H1 (cell line): ENCODE data around the gene DNAJC17. TPM values are rescaled to one million over a fixed set of nuclear protein-coding genes. Genes with fewer than 3 reads are reported as not detected.

Source experiments
- CTCF ChIA-PET: fragments of 300-600 bp; sonication (Branson Sonifier 250); formaldehyde crosslinking; loops from one replicate; lab custom pipeline; 2021; ENCODE audit not compliant: partially characterized antibody; lab: Charles Lee
- POLR2A ChIA-PET: fragments of 300-600 bp; sonication (Branson Sonifier 250); formaldehyde crosslinking; loops from one replicate; lab custom pipeline; 2021; ENCODE audit warnings: inconsistent platforms; ENCODE audit not compliant: partially characterized antibody; lab: Charles Lee
- DNase-seq, 2 experiments: peaks; one replicate each; pipeline versions ENCODE4 v3.0.0 to v3.0.0-alpha.2; 2010 to 2022; ENCODE audit warnings: low spot score in 2 of 2, low read depth in 1 of 2, mixed read lengths in 1 of 2
- FAIRE-seq: peaks from 2 replicates; lab custom pipeline; 2011; peaks lifted over from hg19 to GRCh38; lab: Jason Lieb, UNC
- H2AFZ ChIP-seq: 2 replicates; pipeline ENCODE4 v1.8.1; 2012; ENCODE audit warnings: low read length, inconsistent platforms
- H2AK5ac ChIP-seq: 2 replicates; pipeline ENCODE4 v1.6.1; 2013; ENCODE audit warnings: low read depth, low read length
- H2BK120ac ChIP-seq: replicated peaks from 2 replicates; pipeline ENCODE3; 2013; ENCODE audit warnings: low read depth, low read length, inconsistent platforms
- H2BK12ac ChIP-seq: 2 replicates; pipeline ENCODE4 v1.6.1; 2013; ENCODE audit warnings: low read depth, low read length
- H2BK15ac ChIP-seq: 2 replicates; pipeline ENCODE4 v1.6.1; 2013; ENCODE audit warnings: low read length
- H2BK20ac ChIP-seq: 2 replicates; pipeline ENCODE4 v1.6.1; 2013; ENCODE audit warnings: low read length
- H2BK5ac ChIP-seq: 2 replicates; pipeline ENCODE4 v1.6.1; 2013; ENCODE audit warnings: low read depth, low read length
- H3K14ac ChIP-seq: 2 replicates; pipeline ENCODE4 v1.6.1; 2013; ENCODE audit warnings: inconsistent platforms; ENCODE audit not compliant: insufficient read length
- H3K18ac ChIP-seq: 2 replicates; pipeline ENCODE4 v1.6.1; 2013; ENCODE audit warnings: low read length; ENCODE audit errors: extremely low read depth
- H3K23ac ChIP-seq: 2 replicates; pipeline ENCODE4 v1.6.1; 2013; ENCODE audit warnings: inconsistent platforms; ENCODE audit not compliant: insufficient read length
- H3K23me2 ChIP-seq: 2 replicates; pipeline ENCODE4 v1.6.1; 2013; ENCODE audit warnings: low read depth, low read length
- H3K27ac ChIP-seq: 2 replicates; pipeline ENCODE4 v1.6.1; 2011; ENCODE audit warnings: low read depth, low read length, inconsistent platforms
- H3K27me3 ChIP-seq, 4 experiments: replicated peaks in 1 of 4; 1 replicate in 1 of 4; 2 replicates in 3 of 4; pipeline versions ENCODE4 v1.6.1 to v1.8.1; 2011 to 2013; ENCODE audit warnings: low read length in 3 of 4, mild to moderate bottlenecking in 3 of 4, inconsistent platforms in 2 of 4, mixed read lengths in 2 of 4, moderate library complexity in 1 of 4; ENCODE audit not compliant: control insufficient read depth in 3 of 4, insufficient read depth in 3 of 4; ENCODE audit errors: extremely low read depth in 1 of 4
- H3K36me3 ChIP-seq, 4 experiments: 2 replicates each; pipeline versions ENCODE4 v1.6.1 to v1.8.1; 2011 to 2013; ENCODE audit warnings: mild to moderate bottlenecking in 4 of 4, low read length in 3 of 4, moderate library complexity in 2 of 4, control low read depth in 1 of 4, inconsistent platforms in 1 of 4; ENCODE audit not compliant: insufficient read depth in 4 of 4, control insufficient read depth in 2 of 4
- H3K4ac ChIP-seq: replicated peaks from 2 replicates; pipeline ENCODE3; 2013; ENCODE audit warnings: low read length, low read depth, mixed read lengths, inconsistent platforms; ENCODE audit not compliant: insufficient read length
- H3K4me1 ChIP-seq, 4 experiments: replicated peaks in 1 of 4; 1 replicate in 1 of 4; 2 replicates in 3 of 4; pipeline versions ENCODE4 v1.6.1 to v1.8.1; 2011 to 2013; ENCODE audit warnings: low read length in 3 of 4, inconsistent platforms in 2 of 4, mixed read lengths in 1 of 4; ENCODE audit not compliant: insufficient read depth in 4 of 4, control insufficient read depth in 3 of 4
- H3K4me2 ChIP-seq, 2 experiments: 2 replicates each; pipeline versions ENCODE4 v1.6.1 to v1.8.1; 2011 to 2013; ENCODE audit warnings: low read depth in 2 of 2, low read length in 2 of 2, control low read depth in 1 of 2, inconsistent platforms in 1 of 2, mild to moderate bottlenecking in 1 of 2; ENCODE audit not compliant: insufficient read depth in 1 of 2
- H3K4me3 ChIP-seq, 4 experiments: fragments of 200-600, 300-600 bp in 1 of 4; sonication (generic), shearing (Covaris generic), sonication (Bioruptor Twin) in 1 of 4; 2 replicates each; pipeline versions ENCODE4 v1.5.1 to v1.8.1; 2011 to 2016; ENCODE audit warnings: low read length in 4 of 4, low read depth in 3 of 4, control low read depth in 2 of 4, inconsistent platforms in 2 of 4, mild to moderate bottlenecking in 2 of 4, mixed read lengths in 1 of 4, moderate library complexity in 1 of 4; ENCODE audit not compliant: insufficient read depth in 2 of 4; ENCODE audit errors: extremely low read depth in 1 of 4
- H3K56ac ChIP-seq: replicated peaks from 2 replicates; pipeline ENCODE3; 2013; ENCODE audit warnings: low read depth, mild to moderate bottlenecking, mixed read lengths, low read length, inconsistent platforms; ENCODE audit not compliant: insufficient read length
- H3K79me1 ChIP-seq: 2 replicates; pipeline ENCODE4 v1.6.1; 2013; ENCODE audit warnings: low read depth, low read length, control low read depth
- H3K79me2 ChIP-seq, 2 experiments: 2 replicates each; pipeline versions ENCODE4 v1.6.1 to v1.8.1; 2012 to 2013; ENCODE audit warnings: low read length in 2 of 2, mild to moderate bottlenecking in 2 of 2, inconsistent platforms in 1 of 2; ENCODE audit not compliant: insufficient read depth in 2 of 2, control insufficient read depth in 1 of 2
- H3K9ac ChIP-seq, 4 experiments: replicated peaks in 1 of 4; 1 replicate in 1 of 4; 2 replicates in 3 of 4; pipeline versions ENCODE4 v1.6.1 to v1.8.1; 2011 to 2013; ENCODE audit warnings: low read depth in 3 of 4, low read length in 3 of 4, control low read depth in 2 of 4, mild to moderate bottlenecking in 2 of 4, moderate library complexity in 2 of 4, inconsistent platforms in 1 of 4; ENCODE audit errors: extremely low read depth in 1 of 4
- H3K9me3 ChIP-seq, 2 experiments: 2 replicates each; pipeline versions ENCODE4 v1.6.1 to v1.8.1; 2012 to 2013; ENCODE audit warnings: mild to moderate bottlenecking in 2 of 2, moderate library complexity in 2 of 2, control low read depth in 1 of 2, inconsistent platforms in 1 of 2, low read depth in 1 of 2, low read length in 1 of 2, mixed read lengths in 1 of 2; ENCODE audit not compliant: insufficient read depth in 2 of 2
- H4K20me1 ChIP-seq, 2 experiments: replicated peaks in 1 of 2; 2 replicates each; pipeline versions ENCODE3 to v1.8.1; 2011 to 2013; ENCODE audit warnings: inconsistent platforms in 2 of 2, low read length in 2 of 2, mild to moderate bottlenecking in 1 of 2; ENCODE audit not compliant: insufficient read depth in 2 of 2, control insufficient read depth in 1 of 2
- H4K5ac ChIP-seq: 2 replicates; pipeline ENCODE4 v1.6.1; 2013; ENCODE audit warnings: low read length, low read depth, mixed read lengths, inconsistent platforms; ENCODE audit not compliant: insufficient read length
- H4K8ac ChIP-seq: 2 replicates; pipeline ENCODE4 v1.8.0; 2013; ENCODE audit warnings: mild to moderate bottlenecking, moderate library complexity, low read length, inconsistent platforms; ENCODE audit not compliant: insufficient read depth; ENCODE audit errors: extremely low read depth
- H4K91ac ChIP-seq: replicated peaks from 2 replicates; pipeline ENCODE3; 2013; ENCODE audit warnings: low read length, mixed read lengths, inconsistent platforms; ENCODE audit not compliant: insufficient read length
- PHF8 ChIP-seq: fragments of 200-600 bp; sonication (generic); conservative IDR thresholded peaks from 2 replicates; pipeline ENCODE4 v1.7.1; 2012; ENCODE audit warnings: low read depth, mild to moderate bottlenecking, inconsistent platforms, low read length, moderate library complexity
- SIN3A ChIP-seq, 2 experiments: IDR thresholded peaks in 1 of 2; conservative IDR thresholded peaks in 1 of 2; 2 replicates each; pipeline ENCODE4 v1.6.1; 2011 to 2012; ENCODE audit warnings: low read length in 2 of 2, improper control_type of control experiment in 1 of 2, low read depth in 1 of 2, mild to moderate bottlenecking in 1 of 2
- SRF ChIP-seq: IDR thresholded peaks from 2 replicates; pipeline ENCODE4 v1.6.1; 2011; ENCODE audit warnings: mild to moderate bottlenecking, low read depth, low read length, moderate library complexity
- ZNF274 ChIP-seq: IDR thresholded peaks from 2 replicates; pipeline ENCODE4 v1.7.0; 2012; ENCODE audit warnings: low read length, borderline replicate concordance; ENCODE audit errors: extremely low read depth
- WGBS, 2 experiments: shearing (Covaris generic) in 1 of 2; methylation state at CpG; one replicate each; pipeline versions ENCODE4 v1.1.6 to v1.1.7; 2013 to 2015; ENCODE audit warnings: low lambda C conversion rate in 2 of 2, mixed read lengths in 2 of 2, inconsistent platforms in 1 of 2, low coverage in 1 of 2, missing lambda C conversion rate in 1 of 2; ENCODE audit not compliant: insufficient replicate concordance in 2 of 2, insufficient coverage in 1 of 2, insufficient read length in 1 of 2; ENCODE audit errors: extremely low coverage in 1 of 2, missing lambda C conversion rate in 1 of 2; 5-methylcytosine and 5-hydroxymethylcytosine counted together
- polyA plus RNA-seq, 7 experiments: library from polyadenylated mRNA; depleted of rRNA in 3 of 7; stranded (reverse) in 5 of 7; unstranded in 2 of 7; fragments of >200 nt in 5 of 7; fragments of 200-250 nt in 2 of 7; gene quantifications; 1 replicate in 5 of 7; 2 replicates in 1 of 7; 4 replicates in 1 of 7; pipeline versions ENCODE4 v1.2.1 to v1.2.3, GENCODE V29; 2011 to 2013; ENCODE audit warnings: missing spikeins in 2 of 7, mixed read lengths in 2 of 7
- total RNA-seq: library from RNA; stranded (reverse); fragmentation: NEBNext Ultra II Directional; extraction: Animal tissue kit (Norgen Biotek cat#: 25700); gene quantifications from 2 replicates; pipeline ENCODE4 v1.2.1, GENCODE V29; 2021
- TF ChIP-seq, protein P1 (sequence below): IDR thresholded peaks from 2 replicates; pipeline ENCODE4 v1.6.1; 2012; ENCODE audit warnings: inconsistent platforms

Gene DNAJC17
- total and polyA plus RNA-seq, 2 of the 8 experiments (the other 6 are each of a cell fraction or from before 2014, with no cell fraction given): 39.5 to 45.4 TPM

- Histone ChIP-seq H2AK5ac (no peak overlapping the region), H3K4me2 (no peak overlapping the region), H2AFZ (no peak overlapping the region), H3K23me2 (peaks cover 5% of the 10 kb centered on the region; the same call in 1 of the 2 replicates), H3K4ac (no peak overlapping the region), H3K9ac (no peak overlapping the region), H3K4me3 (no peak overlapping the region), H3K23ac (no peak overlapping the region), H3K9me3 (no peaks in the 10 kb centered on the region), H3K4me1 (0 out of 7 replicates have a peak, but pooled peaks cover 0 to under 1% (median 0%) of the 10 kb centered on the region in 4 experiments), H4K20me1 (no peaks in the 10 kb centered on the region), H3K79me2 (peaks cover 0 to 22% of the 10 kb centered on the region in 2 experiments; a peak in 2 of 4 replicates), H3K36me3 (peaks cover 0 to 9% (median 0%) of the 10 kb centered on the region in 4 experiments; a peak in 2 of 8 replicates), H3K27ac (no peak overlapping the region), H3K27me3 (no peaks in the 10 kb centered on the region), H2BK120ac (no peak overlapping the region), H4K8ac (no peak overlapping the region), H3K56ac (no peak overlapping the region), H2BK5ac (no peak overlapping the region), H3K18ac (no peak overlapping the region), H2BK12ac (no peak overlapping the region), H3K79me1 (peaks cover 2% of the 10 kb centered on the region; the same call in 1 of the 2 replicates), H4K91ac (no peak overlapping the region), H4K5ac (no peak overlapping the region), H2BK15ac (no peak overlapping the region), H3K14ac (no peak overlapping the region), H2BK20ac (no peak overlapping the region)
- DNase-seq: no peak
- 85% methylated on average over 4 of the region's 4 CpGs; no CpG with 5 or more reads in 1 of the 2 experiments for WGBS, 2 experiments
- ChIA-PET POLR2A (interaction anchor here (1.2 to 1.4 kb wide), 2 partner anchors 11 to 25 kb away, joined by 3 to 4 read pairs; no protein-coding TSS in a partner anchor), CTCF (interaction anchor here (0.6 to 5.4 kb wide), 13 partner anchors 8 to 141 kb away, joined by 3 to 63 read pairs (median 5); no protein-coding TSS in a partner anchor)
- no peak for FAIRE-seq
- TF ChIP-seq ZNF274 (no peak), SRF (no peak), SIN3A (conservative IDR thresholded peaks at IDR 0.05 in 1 of 2, IDR thresholded peaks at IDR 0.05 in 1 of 2; ENCODE audit: low read depth in 1 of 2, low read length in 2 of 2) (no peak), PHF8 (no peak)
- TF ChIP-seq, protein P1, sequence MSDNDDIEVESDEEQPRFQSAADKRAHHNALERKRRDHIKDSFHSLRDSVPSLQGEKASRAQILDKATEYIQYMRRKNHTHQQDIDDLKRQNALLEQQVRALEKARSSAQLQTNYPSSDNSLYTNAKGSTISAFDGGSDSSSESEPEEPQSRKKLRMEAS: no peak
Measured at GRCh38 chr15:40750885-40751284, 56.4 kb downstream of the DNAJC17 start.
